CD14-positive monocyte (primary cell): ENCODE results near the gene TAF12. TPM values are rescaled to one million over a fixed set of nuclear protein-coding genes. Genes with fewer than 3 reads are reported as not detected.
A peak's percentile ranks its signal among the peaks of the same experiment; 100 is the strongest.

Source experiments
- DNase-seq, 3 donors: peaks; one replicate each; pipeline ENCODE4 v3.0.0-alpha.2; 2011 to 2022
- H2AFZ ChIP-seq: 2 replicates; pipeline ENCODE4 v1.6.0; 2012; ENCODE audit warnings: mild to moderate bottlenecking, low read depth, low read length, inconsistent platforms; ENCODE audit not compliant: insufficient read depth, poor library complexity, severe bottlenecking
- H3K27ac ChIP-seq, 2 donors: 1 replicate in 1 of 2; 2 replicates in 1 of 2; pipeline ENCODE4 v1.5.1; 2012 to 2013; ENCODE audit warnings: low read length in 2 of 2, control low read depth in 1 of 2, inconsistent platforms in 1 of 2, low read depth in 1 of 2, mild to moderate bottlenecking in 1 of 2
- H3K27me3 ChIP-seq, 2 donors: one replicate each; pipeline versions ENCODE4 v1.6.0 to v1.6.1; 2011 to 2013; ENCODE audit warnings: low read length in 2 of 2; ENCODE audit not compliant: control insufficient read depth in 2 of 2, insufficient read depth in 2 of 2
- H3K36me3 ChIP-seq, 2 donors: replicated peaks in 1 of 2; 1 replicate in 1 of 2; 2 replicates in 1 of 2; pipeline versions ENCODE4 v1.5.1 to v1.6.1; 2012 to 2013; ENCODE audit warnings: low read length in 2 of 2, control low read depth in 1 of 2, inconsistent platforms in 1 of 2, mild to moderate bottlenecking in 1 of 2; ENCODE audit not compliant: insufficient read depth in 2 of 2, control insufficient read depth in 1 of 2
- H3K4me1 ChIP-seq, 2 donors: 1 replicate in 1 of 2; 2 replicates in 1 of 2; pipeline versions ENCODE4 v1.5.1 to v1.6.1; 2012 to 2013; ENCODE audit warnings: low read length in 2 of 2, control low read depth in 1 of 2, inconsistent platforms in 1 of 2, mild to moderate bottlenecking in 1 of 2, moderate library complexity in 1 of 2; ENCODE audit not compliant: insufficient read depth in 2 of 2, control insufficient read depth in 1 of 2
- H3K4me2 ChIP-seq: replicated peaks from 2 replicates; pipeline ENCODE3; 2012; ENCODE audit warnings: low read length, moderate library complexity, mild to moderate bottlenecking; ENCODE audit not compliant: poor library complexity, severe bottlenecking; ENCODE audit errors: extremely low read depth
- H3K4me3 ChIP-seq, 3 experiments: fragments of 200-600 bp in 1 of 3; sonication (generic) in 1 of 3; replicated peaks in 1 of 3; 1 replicate in 2 of 3; 2 replicates in 1 of 3; pipeline ENCODE4 v1.5.1; 2011 to 2013; ENCODE audit warnings: low read length in 3 of 3, mild to moderate bottlenecking in 3 of 3, control low read depth in 2 of 3, low read depth in 2 of 3, inconsistent platforms in 1 of 3, moderate library complexity in 1 of 3
- H3K79me2 ChIP-seq: 2 replicates; pipeline ENCODE4 v1.6.0; 2012; ENCODE audit warnings: mild to moderate bottlenecking, control low read depth, inconsistent platforms, low read length, moderate library complexity; ENCODE audit not compliant: insufficient read depth
- H3K9ac ChIP-seq: 2 replicates; pipeline ENCODE4 v1.6.0; 2017; ENCODE audit warnings: low read length, mild to moderate bottlenecking; ENCODE audit not compliant: insufficient read depth, poor library complexity, severe bottlenecking
- H3K9me3 ChIP-seq, 2 donors: replicated peaks in 1 of 2; 1 replicate in 1 of 2; 2 replicates in 1 of 2; pipeline versions ENCODE4 v1.5.1 to v1.6.1; 2012 to 2013; ENCODE audit warnings: low read length in 2 of 2, control low read depth in 1 of 2; ENCODE audit not compliant: control insufficient read depth in 1 of 2, insufficient read depth in 1 of 2
- H4K20me1 ChIP-seq: 2 replicates; pipeline ENCODE4 v1.6.0; 2012; ENCODE audit warnings: mild to moderate bottlenecking, low read length, control low read depth, moderate library complexity; ENCODE audit not compliant: insufficient read depth
- H3K27ac Mint-ChIP-seq, 7 donors: one replicate each; pipeline ENCODE4 v1.8.0; 2020; ENCODE audit warnings: mild to moderate bottlenecking in 7 of 7, mixed read lengths in 7 of 7, moderate library complexity in 6 of 7, inconsistent platforms in 2 of 7
- H3K27me3 Mint-ChIP-seq, 3 donors: one replicate each; pipeline ENCODE4 v1.8.0; 2021 to 2022; ENCODE audit warnings: low read depth in 3 of 3, mild to moderate bottlenecking in 3 of 3, mixed read lengths in 3 of 3, moderate library complexity in 3 of 3, inconsistent platforms in 1 of 3
- H3K36me3 Mint-ChIP-seq, 2 donors: one replicate each; pipeline ENCODE4 v1.8.0; 2020; ENCODE audit warnings: mixed read lengths in 2 of 2, inconsistent platforms in 1 of 2, mild to moderate bottlenecking in 1 of 2
- H3K4me1 Mint-ChIP-seq: one replicate; pipeline ENCODE4 v1.8.0; 2020; ENCODE audit warnings: mild to moderate bottlenecking, mixed read lengths
- H3K4me3 Mint-ChIP-seq, 2 donors: one replicate each; pipeline ENCODE4 v1.8.0; 2020; ENCODE audit warnings: mild to moderate bottlenecking in 2 of 2, mixed read lengths in 2 of 2, moderate library complexity in 1 of 2
- H3K9me3 Mint-ChIP-seq, 7 donors: one replicate each; pipeline ENCODE4 v1.8.0; 2020 to 2022; ENCODE audit warnings: mixed read lengths in 7 of 7, mild to moderate bottlenecking in 6 of 7, moderate library complexity in 6 of 7, inconsistent platforms in 2 of 7
- WGBS: methylation state at CpG from one replicate; pipeline ENCODE4 v1.1.5; 2013; ENCODE audit warnings: missing lambda C conversion rate; ENCODE audit not compliant: insufficient coverage; 5-methylcytosine and 5-hydroxymethylcytosine counted together
- intact Hi-C, 2 donors: fragments of 100-400 bp; cut with micrococcal nuclease; formaldehyde crosslinking; loops; one replicate each; pipeline versions ENCODE4 v1.15.0 to v1.15.1; 2023
- polyA plus RNA-seq, 3 donors: library from polyadenylated mRNA; depleted of rRNA in 1 of 3; unstranded in 2 of 3; stranded (reverse) in 1 of 3; fragments of 300-500 nt in 2 of 3; fragments of >200 nt in 1 of 3; fragmentation: Illumina TruSeq in 2 of 3; gene quantifications; 1 replicate in 2 of 3; 2 replicates in 1 of 3; pipeline ENCODE4 v1.2.3, GENCODE V29; 2012 to 2021
- TF ChIP-seq, protein P1 (sequence below): fragments of 200-600 bp; IDR thresholded peaks from one replicate; pipeline ENCODE4 v1.8.0; 2022; ENCODE audit warnings: antibody characterized with exemption, mild to moderate bottlenecking

The TAF12 gene
- polyA plus RNA-seq, 3 donors, result 36.7 to 53.7 (median 53.7) TPM

DNA sequence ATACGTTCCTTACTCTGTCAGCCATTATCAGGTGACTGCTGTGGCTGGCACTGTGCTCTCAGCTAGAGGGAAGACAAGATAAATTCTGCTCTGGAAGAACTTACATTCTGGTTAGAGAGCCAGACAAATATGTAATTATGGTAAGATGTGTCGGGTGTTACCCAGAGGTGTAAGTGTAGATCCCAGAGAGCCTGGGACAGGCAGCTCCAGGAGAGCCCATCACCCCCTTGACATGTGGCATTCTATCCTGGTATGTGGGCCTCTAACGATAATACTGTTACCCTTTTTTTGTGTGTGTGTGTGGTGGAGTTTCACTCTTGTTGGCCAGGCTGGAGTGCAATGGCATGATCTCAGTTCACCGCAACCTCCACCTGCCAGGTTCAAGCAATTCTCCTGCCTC, 71.0 kb downstream of the TAF12 start:
- peak overlapping the region in 1 of 7 donors; percentile 54 for H3K27ac Mint-ChIP-seq
- H3K27me3 Mint-ChIP-seq, result no peaks in the 10 kb centered on the region
- H3K4me1 Mint-ChIP-seq, result peaks cover under 1% of the 10 kb centered on the region

DNA sequence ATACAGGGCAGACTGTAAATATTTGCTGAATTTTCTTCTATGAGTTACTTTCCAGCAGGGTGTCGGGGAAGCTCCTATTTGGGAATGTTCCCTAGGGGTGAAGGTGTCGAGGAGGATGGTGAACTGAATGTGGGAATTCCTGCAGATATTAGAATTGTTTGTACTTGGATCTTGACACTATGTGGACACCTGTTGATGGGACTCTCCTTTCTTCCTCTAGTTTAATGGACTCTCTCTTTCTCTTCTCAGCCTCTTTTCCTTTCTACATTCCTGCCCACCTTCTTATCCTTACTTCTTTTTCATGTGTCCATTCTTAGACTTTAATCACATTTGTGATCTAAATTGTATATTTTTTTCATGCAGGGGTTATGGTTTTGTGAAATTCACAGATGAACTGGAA, 75.9 kb downstream of the TAF12 start:
- TF ChIP-seq, protein P1, sequence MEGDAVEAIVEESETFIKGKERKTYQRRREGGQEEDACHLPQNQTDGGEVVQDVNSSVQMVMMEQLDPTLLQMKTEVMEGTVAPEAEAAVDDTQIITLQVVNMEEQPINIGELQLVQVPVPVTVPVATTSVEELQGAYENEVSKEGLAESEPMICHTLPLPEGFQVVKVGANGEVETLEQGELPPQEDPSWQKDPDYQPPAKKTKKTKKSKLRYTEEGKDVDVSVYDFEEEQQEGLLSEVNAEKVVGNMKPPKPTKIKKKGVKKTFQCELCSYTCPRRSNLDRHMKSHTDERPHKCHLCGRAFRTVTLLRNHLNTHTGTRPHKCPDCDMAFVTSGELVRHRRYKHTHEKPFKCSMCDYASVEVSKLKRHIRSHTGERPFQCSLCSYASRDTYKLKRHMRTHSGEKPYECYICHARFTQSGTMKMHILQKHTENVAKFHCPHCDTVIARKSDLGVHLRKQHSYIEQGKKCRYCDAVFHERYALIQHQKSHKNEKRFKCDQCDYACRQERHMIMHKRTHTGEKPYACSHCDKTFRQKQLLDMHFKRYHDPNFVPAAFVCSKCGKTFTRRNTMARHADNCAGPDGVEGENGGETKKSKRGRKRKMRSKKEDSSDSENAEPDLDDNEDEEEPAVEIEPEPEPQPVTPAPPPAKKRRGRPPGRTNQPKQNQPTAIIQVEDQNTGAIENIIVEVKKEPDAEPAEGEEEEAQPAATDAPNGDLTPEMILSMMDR, result no peak
- WGBS, result 100% methylated on average over 1 of the region's 2 CpGs

More for the DNA sequence above, 71.0 kb downstream of the TAF12 start:
- no peak overlapping the region for H3K27ac ChIP-seq
- intact Hi-C loops, result no loop called here
- TF ChIP-seq, protein P1, result no peak
- Mint-ChIP-seq H3K36me3 (peaks cover 46 to 91% of the 10 kb centered on the region in 2 donors), H3K9me3 (no peaks in the 10 kb centered on the region), H3K4me3 (no peak overlapping the region)
- H3K36me3 ChIP-seq, result peaks cover 47 to 75% of the 10 kb centered on the region in 2 donors
- no peaks in the 10 kb centered on the region for H3K79me2 ChIP-seq
- H4K20me1 ChIP-seq, result no peaks in the 10 kb centered on the region
- WGBS, result 94% methylated on average over 2 of the region's 4 CpGs
- H3K4me1 ChIP-seq, result no peaks in the 10 kb centered on the region
- H3K9me3 ChIP-seq, result no peaks in the 10 kb centered on the region
- no peaks in the 10 kb centered on the region for H3K27me3 ChIP-seq
- H3K4me3 ChIP-seq, result no peak overlapping the region
- H3K4me2 ChIP-seq, result no peak overlapping the region
- H2AFZ ChIP-seq, result no peak overlapping the region
- H3K9ac ChIP-seq, result no peak overlapping the region
- no peak for DNase-seq

More for the DNA sequence above, 75.9 kb downstream of the TAF12 start:
- no peaks in the 10 kb centered on the region for H3K27me3 ChIP-seq
- no peak overlapping the region for H3K4me3 ChIP-seq
- DNase-seq, result no peak
- no peaks in the 10 kb centered on the region for H3K27me3 Mint-ChIP-seq
- H2AFZ ChIP-seq, result no peak overlapping the region
- H3K36me3 Mint-ChIP-seq, result peaks cover 54 to 95% of the 10 kb centered on the region in 2 donors
- no peaks in the 10 kb centered on the region for H3K4me1 Mint-ChIP-seq
- intact Hi-C loops, result no loop called here
- H3K9me3 ChIP-seq, result no peaks in the 10 kb centered on the region
- no peaks in the 10 kb centered on the region for H3K4me1 ChIP-seq
- H3K79me2 ChIP-seq, result no peaks in the 10 kb centered on the region
- H3K36me3 ChIP-seq, result peaks cover 68 to 95% of the 10 kb centered on the region in 2 donors
- no peak overlapping the region for H3K4me2 ChIP-seq
- no peak overlapping the region for H3K27ac ChIP-seq
- no peaks in the 10 kb centered on the region for H4K20me1 ChIP-seq
- no peak overlapping the region for H3K4me3 Mint-ChIP-seq
- no peak overlapping the region for H3K9ac ChIP-seq
- H3K27ac Mint-ChIP-seq, result peak overlapping the region in 1 of 7 donors; percentile 2
- no peaks in the 10 kb centered on the region for H3K9me3 Mint-ChIP-seq
